Smooth muscle cell (in vitro differentiated cells): Measurements from ENCODE around the gene NCKAP5. TPM values are rescaled to one million over a fixed set of nuclear protein-coding genes. Genes with fewer than 3 reads are reported as not detected.

Experiments
- DNase-seq: peaks from one replicate; lab custom pipeline; 2025; ENCODE audit not compliant: unreplicated experiment; lab: John Stamatoyannopoulos, UW
- H2AFZ ChIP-seq: fragments of 200-600 bp; sonication (generic); 2 replicates; pipeline ENCODE4 v1.6.0; 2016; ENCODE audit warnings: antibody characterized with exemption, low read depth, mild to moderate bottlenecking
- H3F3A ChIP-seq: fragments of 200-600 bp; sonication (generic); 2 replicates; pipeline ENCODE4 v1.6.0; 2017; ENCODE audit warnings: antibody characterized with exemption, low read depth
- H3K27ac ChIP-seq: fragments of 200-600 bp; sonication (generic); 2 replicates; pipeline ENCODE4 v1.5.1; 2016; ENCODE audit warnings: low read depth, mild to moderate bottlenecking
- H3K27me3 ChIP-seq: fragments of 200-600 bp; sonication (generic); 2 replicates; pipeline ENCODE4 v1.6.1; 2016; ENCODE audit warnings: low read depth, mild to moderate bottlenecking
- H3K36me3 ChIP-seq: fragments of 200-600 bp; sonication (generic); 2 replicates; pipeline ENCODE4 v1.5.1; 2016; ENCODE audit warnings: low read depth
- H3K4me1 ChIP-seq: fragments of 200-600 bp; sonication (generic); 2 replicates; pipeline ENCODE4 v1.5.1; 2016; ENCODE audit warnings: low read depth
- H3K4me2 ChIP-seq: fragments of 200-600 bp; sonication (generic); 2 replicates; pipeline ENCODE4 v1.6.0; 2016; ENCODE audit warnings: mild to moderate bottlenecking
- H3K4me3 ChIP-seq: fragments of 200-600 bp; sonication (generic); 2 replicates; pipeline ENCODE4 v1.5.1; 2016; ENCODE audit warnings: mild to moderate bottlenecking
- H3K79me2 ChIP-seq: fragments of 200-600 bp; sonication (generic); 2 replicates; pipeline ENCODE4 v1.6.0; 2016; ENCODE audit warnings: low read depth, mild to moderate bottlenecking
- H3K9ac ChIP-seq: fragments of 200-600 bp; sonication (generic); 2 replicates; pipeline ENCODE4 v1.6.0; 2016; ENCODE audit warnings: low read depth
- H3K9me3 ChIP-seq: fragments of 200-600 bp; sonication (generic); replicated peaks from 2 replicates; pipeline ENCODE4 v1.5.1; 2016; ENCODE audit warnings: low read depth
- H4K20me1 ChIP-seq: fragments of 200-600 bp; sonication (generic); 2 replicates; pipeline ENCODE4 v1.6.0; 2016; ENCODE audit warnings: low read depth
- WGBS: methylation state at CpG from one replicate; pipeline ENCODE4 v1.1.7; 2016; ENCODE audit warnings: low lambda C conversion rate; 5-methylcytosine and 5-hydroxymethylcytosine counted together
- polyA plus RNA-seq: library from polyadenylated mRNA; unstranded; fragments of >200 nt; fragmentation: Nextera tagmentation; extraction: Ambion mirVana; gene quantifications from 2 replicates; pipeline ENCODE4 v1.2.1, GENCODE V29; 2016
- total RNA-seq: library from RNA; depleted of rRNA; stranded (reverse); fragments of >200 nt; gene quantifications from 2 replicates; pipeline ENCODE4 v1.2.3, GENCODE V29; 2014
- TF ChIP-seq, protein P1 (sequence below): fragments of 200-600 bp; sonication (generic); IDR thresholded peaks from 2 replicates; pipeline ENCODE4 v1.5.1; 2017; ENCODE audit warnings: borderline replicate concordance, mild to moderate bottlenecking, antibody characterized with exemption; ENCODE audit not compliant: insufficient read depth, poor library complexity, severe bottlenecking

NCKAP5 gene
- total and polyA plus RNA-seq, 2 experiments from 2014 or later, result 4.6 to 9.5 TPM

DNA sequence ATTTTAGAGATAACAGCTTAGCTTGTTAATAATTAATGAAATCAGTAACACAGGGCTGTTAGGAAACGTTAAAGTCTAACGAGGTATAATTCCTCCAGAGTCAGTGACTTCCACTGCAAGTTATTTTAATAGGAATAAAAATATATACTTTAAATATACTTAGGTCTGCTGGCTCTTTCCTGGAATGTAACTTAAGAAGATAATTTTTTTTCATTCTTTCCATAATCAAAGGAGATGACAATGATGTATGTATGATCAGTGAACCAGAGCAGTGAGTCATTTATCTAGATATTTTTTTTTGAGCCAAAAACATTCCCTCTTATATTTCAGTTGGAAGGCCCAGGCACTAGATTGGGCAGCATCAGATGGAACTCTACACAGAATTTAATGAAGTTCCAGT lies 794.1 kb downstream of the NCKAP5 start:
- no peaks in the 10 kb centered on the region for H3F3A ChIP-seq
- no peak overlapping the region for H3K27ac ChIP-seq
- no peaks in the 10 kb centered on the region for H3K4me1 ChIP-seq
- H3K4me2 ChIP-seq, result no peak overlapping the region
- TF ChIP-seq, protein P1, sequence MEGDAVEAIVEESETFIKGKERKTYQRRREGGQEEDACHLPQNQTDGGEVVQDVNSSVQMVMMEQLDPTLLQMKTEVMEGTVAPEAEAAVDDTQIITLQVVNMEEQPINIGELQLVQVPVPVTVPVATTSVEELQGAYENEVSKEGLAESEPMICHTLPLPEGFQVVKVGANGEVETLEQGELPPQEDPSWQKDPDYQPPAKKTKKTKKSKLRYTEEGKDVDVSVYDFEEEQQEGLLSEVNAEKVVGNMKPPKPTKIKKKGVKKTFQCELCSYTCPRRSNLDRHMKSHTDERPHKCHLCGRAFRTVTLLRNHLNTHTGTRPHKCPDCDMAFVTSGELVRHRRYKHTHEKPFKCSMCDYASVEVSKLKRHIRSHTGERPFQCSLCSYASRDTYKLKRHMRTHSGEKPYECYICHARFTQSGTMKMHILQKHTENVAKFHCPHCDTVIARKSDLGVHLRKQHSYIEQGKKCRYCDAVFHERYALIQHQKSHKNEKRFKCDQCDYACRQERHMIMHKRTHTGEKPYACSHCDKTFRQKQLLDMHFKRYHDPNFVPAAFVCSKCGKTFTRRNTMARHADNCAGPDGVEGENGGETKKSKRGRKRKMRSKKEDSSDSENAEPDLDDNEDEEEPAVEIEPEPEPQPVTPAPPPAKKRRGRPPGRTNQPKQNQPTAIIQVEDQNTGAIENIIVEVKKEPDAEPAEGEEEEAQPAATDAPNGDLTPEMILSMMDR, result no peak
- no peaks in the 10 kb centered on the region for H3K79me2 ChIP-seq
- no peaks in the 10 kb centered on the region for H3K27me3 ChIP-seq
- no peak overlapping the region for H3K4me3 ChIP-seq
- no peaks in the 10 kb centered on the region for H4K20me1 ChIP-seq
- H3K36me3 ChIP-seq, result no peaks in the 10 kb centered on the region
- no peak overlapping the region for H2AFZ ChIP-seq
- WGBS, result 94% methylated on average over 2 of the region's 2 CpGs
- no peak for DNase-seq
- no peaks in the 10 kb centered on the region for H3K9me3 ChIP-seq
- H3K9ac ChIP-seq, result no peak overlapping the region

DNA sequence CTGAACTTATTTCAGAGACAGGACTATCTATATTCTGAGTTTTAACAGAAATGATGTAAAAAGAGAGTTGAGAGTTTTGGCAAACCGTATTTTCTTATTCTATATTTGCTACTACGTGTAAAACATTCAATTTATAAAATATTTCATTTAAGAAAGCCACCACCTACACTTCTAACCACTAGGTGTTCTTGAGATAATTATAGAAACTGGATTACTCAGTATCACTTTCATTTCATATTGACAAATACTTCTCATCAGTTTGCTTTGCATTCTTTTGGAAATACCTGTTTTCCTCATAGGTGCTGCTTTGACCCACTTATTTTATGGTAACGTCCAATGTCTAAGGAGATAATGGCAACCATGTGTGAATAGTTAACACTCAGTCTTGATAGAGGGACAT lies 794.9 kb downstream of the NCKAP5 start:
- TF ChIP-seq, protein P1, result no peak
- Histone ChIP-seq H2AFZ (no peak overlapping the region), H3K4me2 (no peak overlapping the region), H3K27ac (no peak overlapping the region), H3K27me3 (no peaks in the 10 kb centered on the region), H4K20me1 (no peaks in the 10 kb centered on the region), H3K9ac (no peak overlapping the region), H3K4me1 (no peaks in the 10 kb centered on the region), H3K79me2 (no peaks in the 10 kb centered on the region), H3K36me3 (no peaks in the 10 kb centered on the region), H3K4me3 (no peak overlapping the region), H3K9me3 (no peaks in the 10 kb centered on the region), H3F3A (no peaks in the 10 kb centered on the region)
- 90% methylated on average over 3 of the region's 3 CpGs for WGBS
- no peak for DNase-seq

DNA sequence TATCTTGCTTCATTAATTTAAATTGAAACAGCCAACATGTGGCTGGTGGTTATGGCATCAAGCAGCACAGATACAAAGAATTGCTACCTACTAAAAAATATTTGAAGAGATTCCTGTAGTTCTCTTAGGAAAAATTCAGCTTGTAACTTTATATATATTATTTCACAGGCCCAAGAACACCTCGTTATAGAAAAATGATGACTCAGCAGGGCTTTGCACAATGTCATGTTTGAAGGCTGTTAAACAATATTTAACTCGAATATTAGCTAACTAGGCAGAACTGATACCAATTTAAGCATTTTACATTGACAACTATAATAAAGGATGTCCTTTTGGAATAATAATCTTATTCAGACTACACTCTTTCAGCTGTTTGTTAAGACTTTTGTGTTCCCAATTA lies 795.9 kb downstream of the NCKAP5 start:
- H3K4me1 ChIP-seq, result no peaks in the 10 kb centered on the region
- H3K9ac ChIP-seq, result no peak overlapping the region
- no peaks in the 10 kb centered on the region for H3K27me3 ChIP-seq
- 80% methylated on average over 2 of the region's 2 CpGs for WGBS
- no peaks in the 10 kb centered on the region for H3K79me2 ChIP-seq
- H3K27ac ChIP-seq, result no peak overlapping the region
- no peaks in the 10 kb centered on the region for H3F3A ChIP-seq
- H3K9me3 ChIP-seq, result no peaks in the 10 kb centered on the region
- no peak for DNase-seq
- no peaks in the 10 kb centered on the region for H4K20me1 ChIP-seq
- H3K4me2 ChIP-seq, result no peak overlapping the region
- TF ChIP-seq, protein P1, result no peak
- no peak overlapping the region for H3K4me3 ChIP-seq
- H2AFZ ChIP-seq, result no peak overlapping the region
- no peaks in the 10 kb centered on the region for H3K36me3 ChIP-seq

DNA sequence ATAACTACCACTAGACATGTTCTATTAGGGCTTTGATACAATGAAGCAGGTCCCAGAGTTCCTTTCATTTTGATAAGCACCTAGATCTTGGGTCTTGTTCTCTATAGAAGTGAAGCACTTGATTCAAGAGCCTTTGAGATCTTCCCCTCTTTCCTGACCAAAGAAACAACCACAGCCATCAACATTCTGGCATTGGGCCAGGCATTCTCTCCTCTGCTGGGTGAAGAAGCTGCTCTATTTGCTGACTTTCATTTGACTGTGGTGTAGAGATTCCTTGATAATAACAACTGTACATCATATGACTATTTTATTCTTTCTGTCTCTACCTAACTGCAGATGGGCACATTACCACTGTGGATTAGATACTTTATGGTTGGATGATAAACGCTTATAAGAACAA lies 801.7 kb downstream of the NCKAP5 start:
- Histone ChIP-seq H3K27me3 (no peaks in the 10 kb centered on the region), H3K36me3 (no peaks in the 10 kb centered on the region), H3K4me3 (no peak overlapping the region), H3K9me3 (no peaks in the 10 kb centered on the region), H2AFZ (no peak overlapping the region), H3K4me2 (no peak overlapping the region), H3K4me1 (no peaks in the 10 kb centered on the region), H3K9ac (no peak overlapping the region), H4K20me1 (no peaks in the 10 kb centered on the region), H3K27ac (no peak overlapping the region), H3F3A (no peaks in the 10 kb centered on the region), H3K79me2 (no peaks in the 10 kb centered on the region)
- 96% methylated on average over 1 of the region's 1 CpG for WGBS
- no peak for DNase-seq
- TF ChIP-seq, protein P1, result no peak
